ENCODE data around the gene SPATS2. TPM values are rescaled to one million over a fixed set of nuclear protein-coding genes. Genes with fewer than 3 reads are reported as not detected.

Gene SPATS2
- polyA plus RNA-seq, 1 of the 3 experiments (the other 2 are of a cell fraction) = 72.9 TPM

DNA sequence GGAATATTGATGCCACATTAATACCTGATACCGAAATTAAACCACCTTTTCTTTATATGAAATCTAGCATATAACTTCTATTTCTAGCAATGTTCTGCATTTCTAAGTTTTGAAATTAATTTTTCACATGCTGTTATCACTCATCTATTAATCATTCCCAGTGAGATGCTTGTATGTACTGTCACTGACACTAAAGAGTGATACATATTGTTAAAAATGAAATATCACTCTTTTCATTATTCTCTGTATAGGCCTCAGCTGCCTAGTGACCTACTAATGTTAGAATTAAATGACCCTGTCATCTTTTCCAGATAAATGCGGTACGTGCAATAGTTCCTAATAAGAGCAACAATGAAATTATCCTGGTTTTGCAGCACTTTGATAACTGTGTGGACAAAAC, 121.9 kb downstream of the SPATS2 start:
- WGBS (ENCODE audit: low lambda C conversion rate) = 60% methylated on average over 3 of the region's 3 CpGs

DNA sequence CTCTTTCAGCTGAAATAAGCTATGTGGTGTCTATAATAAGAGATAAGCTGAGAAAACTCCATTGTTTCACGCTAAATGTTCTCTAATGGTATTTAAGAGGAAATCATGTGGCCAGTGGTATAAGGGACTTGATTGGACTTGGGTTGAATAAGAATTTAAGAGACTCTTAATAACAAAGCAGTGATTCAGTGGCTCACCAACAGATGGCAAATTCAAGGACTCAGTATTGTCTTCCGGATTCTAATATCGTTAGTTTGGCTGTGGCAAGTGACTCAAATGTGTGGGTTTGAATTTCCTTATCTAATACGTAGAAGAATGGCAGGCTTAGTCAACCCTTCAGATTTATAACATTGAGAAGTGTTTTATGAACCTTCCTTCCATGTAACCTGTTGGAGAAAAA, 122.5 kb downstream of the SPATS2 start:
- peaks cover 56% of the 10 kb centered on the region for H3K79me2 ChIP-seq (ENCODE audit: insufficient read depth)
- H3K36me3 ChIP-seq (replicated peaks in 1 of 2; ENCODE audit: control insufficient read depth in 1 of 2, insufficient read depth in 2 of 2, low read length in 1 of 2) = peaks cover 3 to 39% of the 10 kb centered on the region in 2 experiments
- WGBS (ENCODE audit: low lambda C conversion rate) = 22% methylated on average over 4 of the region's 4 CpGs
- H3K27me3 ChIP-seq (ENCODE audit: insufficient read depth) = no peaks in the 10 kb centered on the region
- H3F3A ChIP-seq (replicated peaks; ENCODE audit: insufficient read depth) = peaks cover 50% of the 10 kb centered on the region
- no peak overlapping the region for H3K4me3 ChIP-seq (ENCODE audit: low read depth in 2 of 2, low read length in 1 of 2)
- DNase-seq = no peak
- peaks cover 0 to 34% of the 10 kb centered on the region in 2 experiments; a peak in 2 of 4 replicates for H3K4me1 ChIP-seq (ENCODE audit: control insufficient read depth in 1 of 2, insufficient read depth in 2 of 2, low read depth in 1 of 2, low read length in 1 of 2)
- POLR2A ChIA-PET = no interaction called here
- peak overlapping the region; percentile 60 for H3K4me2 ChIP-seq
- no peaks in the 10 kb centered on the region for H3K9me2 ChIP-seq
- no peaks in the 10 kb centered on the region for H4K20me1 ChIP-seq (ENCODE audit: insufficient read depth)
- H3K9ac ChIP-seq = peak overlapping the region; percentile 59
- CTCF ChIA-PET = interaction anchor here (1.0 to 1.6 kb wide), 2 partner anchors 25 to 131 kb away, joined by 3 read pairs; no protein-coding TSS in a partner anchor
- H3K27ac ChIP-seq (ENCODE audit: low read depth in 2 of 2, low read length in 1 of 2) = peak overlapping the region; percentile 61 to 90; a peak in 3 of 4 replicates
- no peaks in the 10 kb centered on the region for H3K9me3 ChIP-seq
- H2AFZ ChIP-seq (ENCODE audit: low read depth) = no peak overlapping the region; the same call in 1 of the 2 replicates
- TF ChIP-seq NRF1 (IDR thresholded peaks at IDR 0.05; ENCODE audit: low read depth, low read length) = no peak
- peak; percentile 62; the same call in 1 of the 2 replicates for TF ChIP-seq NFIC (IDR thresholded peaks at IDR 0.05; ENCODE audit: borderline replicate concordance)
- TF ChIP-seq EZH2phosphoT487 (IDR thresholded peaks at IDR 0.05; ENCODE audit: borderline replicate concordance, low read depth) = no peak
- peak; percentile 93 for TF ChIP-seq TCF12 (IDR thresholded peaks at IDR 0.05)
- TF ChIP-seq MXI1 (IDR thresholded peaks at IDR 0.05; ENCODE audit: low read depth, low read length) = no peak
- no peak for TF ChIP-seq GABPA (IDR thresholded peaks at IDR 0.05; ENCODE audit: low read depth)
- peak; percentile 76; the same call in 1 of the 2 replicates for TF ChIP-seq TEAD4 (IDR thresholded peaks at IDR 0.05; ENCODE audit: borderline replicate concordance, insufficient read depth)
- no peak for TF ChIP-seq GATA2 (CRISPR knock-in tag; IDR thresholded peaks at IDR 0.05)
- TF ChIP-seq, protein P1, sequence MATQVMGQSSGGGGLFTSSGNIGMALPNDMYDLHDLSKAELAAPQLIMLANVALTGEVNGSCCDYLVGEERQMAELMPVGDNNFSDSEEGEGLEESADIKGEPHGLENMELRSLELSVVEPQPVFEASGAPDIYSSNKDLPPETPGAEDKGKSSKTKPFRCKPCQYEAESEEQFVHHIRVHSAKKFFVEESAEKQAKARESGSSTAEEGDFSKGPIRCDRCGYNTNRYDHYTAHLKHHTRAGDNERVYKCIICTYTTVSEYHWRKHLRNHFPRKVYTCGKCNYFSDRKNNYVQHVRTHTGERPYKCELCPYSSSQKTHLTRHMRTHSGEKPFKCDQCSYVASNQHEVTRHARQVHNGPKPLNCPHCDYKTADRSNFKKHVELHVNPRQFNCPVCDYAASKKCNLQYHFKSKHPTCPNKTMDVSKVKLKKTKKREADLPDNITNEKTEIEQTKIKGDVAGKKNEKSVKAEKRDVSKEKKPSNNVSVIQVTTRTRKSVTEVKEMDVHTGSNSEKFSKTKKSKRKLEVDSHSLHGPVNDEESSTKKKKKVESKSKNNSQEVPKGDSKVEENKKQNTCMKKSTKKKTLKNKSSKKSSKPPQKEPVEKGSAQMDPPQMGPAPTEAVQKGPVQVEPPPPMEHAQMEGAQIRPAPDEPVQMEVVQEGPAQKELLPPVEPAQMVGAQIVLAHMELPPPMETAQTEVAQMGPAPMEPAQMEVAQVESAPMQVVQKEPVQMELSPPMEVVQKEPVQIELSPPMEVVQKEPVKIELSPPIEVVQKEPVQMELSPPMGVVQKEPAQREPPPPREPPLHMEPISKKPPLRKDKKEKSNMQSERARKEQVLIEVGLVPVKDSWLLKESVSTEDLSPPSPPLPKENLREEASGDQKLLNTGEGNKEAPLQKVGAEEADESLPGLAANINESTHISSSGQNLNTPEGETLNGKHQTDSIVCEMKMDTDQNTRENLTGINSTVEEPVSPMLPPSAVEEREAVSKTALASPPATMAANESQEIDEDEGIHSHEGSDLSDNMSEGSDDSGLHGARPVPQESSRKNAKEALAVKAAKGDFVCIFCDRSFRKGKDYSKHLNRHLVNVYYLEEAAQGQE (IDR thresholded peaks at IDR 0.05; ENCODE audit: low read depth, low read length) = no peak
- peak; percentile 91 for TF ChIP-seq FOSL2 (IDR thresholded peaks at IDR 0.05; ENCODE audit: borderline replicate concordance, low read depth)
- no peak for TF ChIP-seq FOXJ3 (CRISPR knock-in tag; IDR thresholded peaks at IDR 0.05)
- TF ChIP-seq CHD2 (IDR thresholded peaks at IDR 0.05; ENCODE audit: low read length, partially characterized antibody) = no peak
- TF ChIP-seq, protein P2, sequence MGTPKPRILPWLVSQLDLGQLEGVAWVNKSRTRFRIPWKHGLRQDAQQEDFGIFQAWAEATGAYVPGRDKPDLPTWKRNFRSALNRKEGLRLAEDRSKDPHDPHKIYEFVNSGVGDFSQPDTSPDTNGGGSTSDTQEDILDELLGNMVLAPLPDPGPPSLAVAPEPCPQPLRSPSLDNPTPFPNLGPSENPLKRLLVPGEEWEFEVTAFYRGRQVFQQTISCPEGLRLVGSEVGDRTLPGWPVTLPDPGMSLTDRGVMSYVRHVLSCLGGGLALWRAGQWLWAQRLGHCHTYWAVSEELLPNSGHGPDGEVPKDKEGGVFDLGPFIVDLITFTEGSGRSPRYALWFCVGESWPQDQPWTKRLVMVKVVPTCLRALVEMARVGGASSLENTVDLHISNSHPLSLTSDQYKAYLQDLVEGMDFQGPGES (IDR thresholded peaks at IDR 0.05; ENCODE audit: low read depth, low read length) = no peak
- no peak for TF ChIP-seq SMC3 (IDR thresholded peaks at IDR 0.05; ENCODE audit: low read depth, low read length)
- TF ChIP-seq, protein P3, sequence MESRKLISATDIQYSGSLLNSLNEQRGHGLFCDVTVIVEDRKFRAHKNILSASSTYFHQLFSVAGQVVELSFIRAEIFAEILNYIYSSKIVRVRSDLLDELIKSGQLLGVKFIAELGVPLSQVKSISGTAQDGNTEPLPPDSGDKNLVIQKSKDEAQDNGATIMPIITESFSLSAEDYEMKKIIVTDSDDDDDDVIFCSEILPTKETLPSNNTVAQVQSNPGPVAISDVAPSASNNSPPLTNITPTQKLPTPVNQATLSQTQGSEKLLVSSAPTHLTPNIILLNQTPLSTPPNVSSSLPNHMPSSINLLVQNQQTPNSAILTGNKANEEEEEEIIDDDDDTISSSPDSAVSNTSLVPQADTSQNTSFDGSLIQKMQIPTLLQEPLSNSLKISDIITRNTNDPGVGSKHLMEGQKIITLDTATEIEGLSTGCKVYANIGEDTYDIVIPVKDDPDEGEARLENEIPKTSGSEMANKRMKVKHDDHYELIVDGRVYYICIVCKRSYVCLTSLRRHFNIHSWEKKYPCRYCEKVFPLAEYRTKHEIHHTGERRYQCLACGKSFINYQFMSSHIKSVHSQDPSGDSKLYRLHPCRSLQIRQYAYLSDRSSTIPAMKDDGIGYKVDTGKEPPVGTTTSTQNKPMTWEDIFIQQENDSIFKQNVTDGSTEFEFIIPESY (IDR thresholded peaks at IDR 0.05; ENCODE audit: borderline replicate concordance, low read depth) = no peak

More for the DNA sequence above, 121.9 kb downstream of the SPATS2 start:
- Histone ChIP-seq H3F3A (replicated peaks; ENCODE audit: insufficient read depth) (peaks cover 50% of the 10 kb centered on the region), H3K9me2 (no peaks in the 10 kb centered on the region), H3K9me3 (no peaks in the 10 kb centered on the region), H3K9ac (peak overlapping the region; percentile 59), H3K79me2 (ENCODE audit: insufficient read depth) (peaks cover 59% of the 10 kb centered on the region), H3K27ac (ENCODE audit: low read depth in 2 of 2, low read length in 1 of 2) (peak overlapping the region; percentile 61 to 90; a peak in 3 of 4 replicates), H2AFZ (ENCODE audit: low read depth) (no peak overlapping the region; the same call in 1 of the 2 replicates), H3K4me3 (ENCODE audit: low read depth in 2 of 2, low read length in 1 of 2) (no peak overlapping the region), H3K27me3 (ENCODE audit: insufficient read depth) (no peaks in the 10 kb centered on the region), H3K4me1 (ENCODE audit: control insufficient read depth in 1 of 2, insufficient read depth in 2 of 2, low read depth in 1 of 2, low read length in 1 of 2) (peaks cover 0 to 38% of the 10 kb centered on the region in 2 experiments; a peak in 2 of 4 replicates), H3K36me3 (replicated peaks in 1 of 2; ENCODE audit: control insufficient read depth in 1 of 2, insufficient read depth in 2 of 2, low read length in 1 of 2) (peaks cover 6 to 38% of the 10 kb centered on the region in 2 experiments), H4K20me1 (ENCODE audit: insufficient read depth) (no peaks in the 10 kb centered on the region), H3K4me2 (peak overlapping the region; percentile 47)
- no peak for TF ChIP-seq FOXJ3 (CRISPR knock-in tag; IDR thresholded peaks at IDR 0.05)
- no peak for TF ChIP-seq EP300 (IDR thresholded peaks at IDR 0.05; ENCODE audit: borderline replicate concordance in 1 of 2, low read depth in 1 of 2, low read length in 1 of 2)
- no peak for TF ChIP-seq RAD21 (IDR thresholded peaks at IDR 0.05; ENCODE audit: low read length)
- TF ChIP-seq SIN3A (IDR thresholded peaks at IDR 0.05; ENCODE audit: borderline replicate concordance, low read depth, low read length) = no peak
- TF ChIP-seq FOSL2 (IDR thresholded peaks at IDR 0.05; ENCODE audit: borderline replicate concordance, low read depth) = peak; percentile 13; the same call in 1 of the 2 replicates
- no peak for TF ChIP-seq RXRA (IDR thresholded peaks at IDR 0.05; ENCODE audit: borderline replicate concordance, low read depth)
- TF ChIP-seq FOXM1 (IDR thresholded peaks at IDR 0.05; ENCODE audit: low read depth) = no peak
- TF ChIP-seq GABPA (IDR thresholded peaks at IDR 0.05; ENCODE audit: low read depth) = no peak
- TF ChIP-seq, protein P4, sequence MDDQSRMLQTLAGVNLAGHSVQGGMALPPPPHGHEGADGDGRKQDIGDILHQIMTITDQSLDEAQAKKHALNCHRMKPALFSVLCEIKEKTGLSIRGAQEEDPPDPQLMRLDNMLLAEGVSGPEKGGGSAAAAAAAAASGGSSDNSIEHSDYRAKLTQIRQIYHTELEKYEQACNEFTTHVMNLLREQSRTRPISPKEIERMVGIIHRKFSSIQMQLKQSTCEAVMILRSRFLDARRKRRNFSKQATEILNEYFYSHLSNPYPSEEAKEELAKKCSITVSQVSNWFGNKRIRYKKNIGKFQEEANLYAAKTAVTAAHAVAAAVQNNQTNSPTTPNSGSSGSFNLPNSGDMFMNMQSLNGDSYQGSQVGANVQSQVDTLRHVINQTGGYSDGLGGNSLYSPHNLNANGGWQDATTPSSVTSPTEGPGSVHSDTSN (IDR thresholded peaks at IDR 0.05) = peak; percentile 50; the same call in 1 of the 2 replicates
- ChIA-PET CTCF (no interaction called here), POLR2A (no interaction called here)
- no peak for DNase-seq
